Measurements from ENCODE around the gene ZFR. TPM values are rescaled to one million over a fixed set of nuclear protein-coding genes. Genes with fewer than 3 reads are reported as not detected.

The ZFR gene
- total RNA-seq, 1 donor from 2014 or later, result 78.7 TPM

GRCh38 chr5:32363030-32363429, 81.5 kb downstream of the ZFR start:
- DNase-seq (ENCODE audit: low spot score), result no peak

GRCh38 chr5:32362527-32362926, 82.0 kb downstream of the ZFR start:
- no peak for DNase-seq (ENCODE audit: low spot score)

- no peak for DNase-seq (ENCODE audit: low spot score)
Observed at GRCh38 chr5:32360906-32361305, 83.6 kb downstream of the ZFR start.

- no peak for DNase-seq (ENCODE audit: low spot score)
Observed at GRCh38 chr5:32358611-32359010, 85.9 kb downstream of the ZFR start.

GRCh38 chr5:32357658-32358057, 86.9 kb downstream of the ZFR start:
- DNase-seq (ENCODE audit: low spot score), result peak; percentile 50

GRCh38 chr5:32355686-32356085, 88.9 kb downstream of the ZFR start:
- DNase-seq (ENCODE audit: low spot score), result peak; percentile 63

- DNase-seq (ENCODE audit: low spot score), result no peak
Observed at GRCh38 chr5:32353420-32353819, 91.1 kb downstream of the ZFR start.

- DNase-seq (ENCODE audit: low spot score), result no peak
Observed at GRCh38 chr5:32352685-32353084, 91.9 kb downstream of the ZFR start.

- DNase-seq (ENCODE audit: low spot score), result no peak
Observed at GRCh38 chr5:32346869-32347268, 97.7 kb downstream of the ZFR start.

- DNase-seq (ENCODE audit: low spot score), result no peak
Observed at GRCh38 chr5:32343058-32343672, 101.4 kb downstream of the ZFR start.

- DNase-seq (ENCODE audit: low spot score), result no peak
Observed at GRCh38 chr5:32342656-32343055, 101.9 kb downstream of the ZFR start.

GRCh38 chr5:32339878-32340277, 104.7 kb downstream of the ZFR start:
- DNase-seq (ENCODE audit: low spot score), result no peak

- no peak for DNase-seq (ENCODE audit: low spot score)
Observed at GRCh38 chr5:32339198-32339597, 105.3 kb downstream of the ZFR start.

GRCh38 chr5:32332966-32333365, 111.6 kb downstream of the ZFR start:
- DNase-seq (ENCODE audit: low spot score), result no peak

GRCh38 chr5:32332361-32332760, 112.2 kb downstream of the ZFR start:
- no peak for DNase-seq (ENCODE audit: low spot score)

- DNase-seq (ENCODE audit: low spot score), result no peak
Observed at GRCh38 chr5:32331935-32332274, 112.6 kb downstream of the ZFR start.

- DNase-seq (ENCODE audit: low spot score), result no peak
Observed at GRCh38 chr5:32331217-32331934, 113.2 kb downstream of the ZFR start.

- no peak for DNase-seq (ENCODE audit: low spot score)
Observed at GRCh38 chr5:32330126-32330971, 114.2 kb downstream of the ZFR start.

GRCh38 chr5:32329395-32329834, 115.1 kb downstream of the ZFR start:
- peak; percentile 51 for DNase-seq (ENCODE audit: low spot score)

GRCh38 chr5:32326216-32326772, 118.2 kb downstream of the ZFR start:
- DNase-seq (ENCODE audit: low spot score), result no peak

- DNase-seq (ENCODE audit: low spot score), result no peak
Observed at GRCh38 chr5:32325616-32326015, 118.9 kb downstream of the ZFR start.

GRCh38 chr5:32325062-32325461, 119.5 kb downstream of the ZFR start:
- DNase-seq (ENCODE audit: low spot score), result peak; percentile 82
